HFF-Myc (cell line): ENCODE results near the gene SLC45A3.

ENCODE experiments used
- DNase-seq: peaks from one replicate; pipeline ENCODE4 v3.0.0-alpha.2; 2011; ENCODE audit warnings: low read depth; ENCODE audit errors: extremely low read depth
- H3K4me3 ChIP-seq: replicated peaks from 2 replicates; pipeline ENCODE4 v1.5.1; 2011; ENCODE audit warnings: low read depth, mild to moderate bottlenecking, control low read depth, low read length
- TF ChIP-seq, protein P1 (sequence below): IDR thresholded peaks from 2 replicates; pipeline ENCODE4 v1.5.1; 2012; ENCODE audit warnings: mild to moderate bottlenecking, low read depth, low read length, control low read depth; ENCODE audit errors: missing control alignments

The SLC45A3 gene

DNA sequence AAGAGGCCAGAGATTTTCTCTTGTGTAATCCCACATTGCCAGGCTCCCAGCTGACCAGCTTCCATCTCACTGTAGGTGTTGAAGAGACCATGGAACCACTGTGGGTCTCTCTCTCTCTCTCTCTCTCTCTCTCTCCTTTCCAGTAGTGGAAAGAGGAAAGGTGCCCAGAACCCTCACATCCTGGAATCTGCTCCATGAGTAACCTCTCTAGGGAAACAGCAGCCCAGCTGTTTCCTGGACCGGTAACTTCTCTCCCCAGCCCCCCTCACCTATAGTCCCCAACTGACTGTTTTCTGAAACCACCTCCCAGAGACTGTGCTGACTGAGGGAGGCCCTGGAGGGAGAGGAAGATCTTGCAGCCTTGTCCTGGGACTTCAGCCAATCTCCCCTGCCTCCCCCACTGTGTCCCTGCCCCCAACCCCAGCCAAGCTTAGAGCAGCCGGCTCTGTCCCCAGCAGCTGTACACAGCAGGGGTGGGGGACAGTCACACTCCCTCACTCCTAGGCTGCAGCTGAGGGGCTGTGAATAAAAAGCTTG is 20.6 kb upstream of the SLC45A3 start:
- H3K4me3 ChIP-seq: no peak overlapping the region
- TF ChIP-seq, protein P1, sequence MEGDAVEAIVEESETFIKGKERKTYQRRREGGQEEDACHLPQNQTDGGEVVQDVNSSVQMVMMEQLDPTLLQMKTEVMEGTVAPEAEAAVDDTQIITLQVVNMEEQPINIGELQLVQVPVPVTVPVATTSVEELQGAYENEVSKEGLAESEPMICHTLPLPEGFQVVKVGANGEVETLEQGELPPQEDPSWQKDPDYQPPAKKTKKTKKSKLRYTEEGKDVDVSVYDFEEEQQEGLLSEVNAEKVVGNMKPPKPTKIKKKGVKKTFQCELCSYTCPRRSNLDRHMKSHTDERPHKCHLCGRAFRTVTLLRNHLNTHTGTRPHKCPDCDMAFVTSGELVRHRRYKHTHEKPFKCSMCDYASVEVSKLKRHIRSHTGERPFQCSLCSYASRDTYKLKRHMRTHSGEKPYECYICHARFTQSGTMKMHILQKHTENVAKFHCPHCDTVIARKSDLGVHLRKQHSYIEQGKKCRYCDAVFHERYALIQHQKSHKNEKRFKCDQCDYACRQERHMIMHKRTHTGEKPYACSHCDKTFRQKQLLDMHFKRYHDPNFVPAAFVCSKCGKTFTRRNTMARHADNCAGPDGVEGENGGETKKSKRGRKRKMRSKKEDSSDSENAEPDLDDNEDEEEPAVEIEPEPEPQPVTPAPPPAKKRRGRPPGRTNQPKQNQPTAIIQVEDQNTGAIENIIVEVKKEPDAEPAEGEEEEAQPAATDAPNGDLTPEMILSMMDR: no peak
- DNase-seq: no peak

DNA sequence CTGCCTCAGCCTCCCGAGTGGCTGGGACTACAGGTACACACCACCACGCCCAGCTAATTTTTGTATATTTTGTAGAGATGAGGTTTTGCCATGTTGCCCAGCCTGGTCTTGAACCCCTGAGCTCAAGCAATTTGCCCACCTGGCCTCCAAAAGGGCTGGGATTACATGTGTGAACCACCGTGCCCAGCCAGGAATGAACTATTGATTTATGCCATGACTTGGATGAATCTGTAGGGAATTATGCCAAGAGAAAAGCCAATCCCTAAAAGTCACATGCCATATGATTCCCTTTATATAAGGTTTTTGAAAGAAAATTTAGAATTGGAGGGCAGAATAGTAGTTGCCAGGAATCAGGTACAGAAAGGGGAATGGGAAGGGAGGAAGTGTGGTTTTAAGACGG is 19.1 kb upstream of the SLC45A3 start:
- DNase-seq: no peak
- no peak overlapping the region for H3K4me3 ChIP-seq
- TF ChIP-seq, protein P1: no peak

DNA sequence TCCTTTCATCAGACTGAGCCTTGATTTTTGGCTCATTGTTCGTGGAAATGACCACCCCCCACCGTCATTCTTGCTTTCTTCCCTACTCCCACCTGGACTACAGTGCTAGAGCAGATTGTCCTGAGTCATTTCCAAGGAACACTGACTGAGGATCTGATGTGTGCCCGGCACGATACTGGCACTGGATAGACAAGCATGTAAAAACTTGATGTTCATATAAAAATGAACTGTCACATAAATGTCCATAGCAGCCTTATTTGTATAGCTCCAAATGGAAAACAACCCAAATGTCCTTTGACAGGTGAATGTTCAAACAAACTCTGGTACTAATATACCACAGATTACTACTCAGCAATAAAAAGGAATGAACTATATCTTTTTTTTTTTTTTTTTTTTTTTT is 18.6 kb upstream of the SLC45A3 start:
- no peak for DNase-seq
- no peak overlapping the region for H3K4me3 ChIP-seq
- TF ChIP-seq, protein P1: no peak

DNA sequence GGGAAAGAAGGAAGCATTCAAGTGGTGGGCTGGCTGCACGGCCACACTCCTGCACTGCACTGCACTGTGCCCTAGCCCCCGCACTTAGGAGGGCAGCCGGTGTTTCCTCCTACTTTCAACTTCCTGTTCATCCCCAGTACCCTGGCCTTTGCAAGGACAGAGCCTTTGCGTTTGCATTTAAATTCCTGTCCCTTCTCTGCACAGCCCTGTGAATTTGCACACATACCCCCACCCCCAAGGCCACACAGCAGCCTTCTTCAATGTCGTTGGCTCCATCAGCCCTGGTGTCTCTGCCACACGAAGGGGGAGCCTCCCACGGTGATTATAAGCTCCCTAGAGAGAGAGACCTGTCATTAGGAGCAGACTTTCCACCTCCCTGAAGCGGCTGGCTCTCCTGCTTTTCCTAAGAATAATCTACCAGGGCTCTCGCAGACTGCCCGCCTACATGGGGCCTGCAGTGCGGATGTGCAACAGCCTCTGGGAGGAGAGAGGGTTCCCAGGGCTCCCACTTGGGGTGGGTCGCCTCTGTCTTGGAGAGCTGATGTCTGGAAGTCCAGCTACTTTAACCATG is 13.2 kb upstream of the SLC45A3 start:
- DNase-seq: no peak
- no peak overlapping the region for H3K4me3 ChIP-seq
- TF ChIP-seq, protein P1: no peak

DNA sequence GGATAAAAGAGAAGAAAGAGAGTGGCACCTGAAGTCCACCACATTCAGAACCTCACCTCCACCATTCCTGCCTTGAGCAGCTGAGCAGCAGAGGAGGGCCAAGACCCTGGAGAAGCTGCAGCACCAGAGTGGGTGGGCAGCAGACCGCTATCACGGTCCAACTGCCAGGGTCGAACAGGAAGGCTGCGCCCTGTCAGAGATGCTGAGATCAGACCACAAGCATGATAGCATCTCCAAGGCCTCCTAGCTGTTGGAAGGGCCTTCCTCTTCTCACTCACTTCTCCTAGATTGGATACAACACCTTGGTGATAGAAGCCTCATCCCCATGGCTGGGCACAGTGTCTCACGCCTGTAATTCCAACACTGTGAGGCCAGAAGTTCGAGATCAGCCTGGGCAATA is 12.1 kb upstream of the SLC45A3 start:
- TF ChIP-seq, protein P1: no peak
- H3K4me3 ChIP-seq: no peak overlapping the region
- no peak for DNase-seq

DNA sequence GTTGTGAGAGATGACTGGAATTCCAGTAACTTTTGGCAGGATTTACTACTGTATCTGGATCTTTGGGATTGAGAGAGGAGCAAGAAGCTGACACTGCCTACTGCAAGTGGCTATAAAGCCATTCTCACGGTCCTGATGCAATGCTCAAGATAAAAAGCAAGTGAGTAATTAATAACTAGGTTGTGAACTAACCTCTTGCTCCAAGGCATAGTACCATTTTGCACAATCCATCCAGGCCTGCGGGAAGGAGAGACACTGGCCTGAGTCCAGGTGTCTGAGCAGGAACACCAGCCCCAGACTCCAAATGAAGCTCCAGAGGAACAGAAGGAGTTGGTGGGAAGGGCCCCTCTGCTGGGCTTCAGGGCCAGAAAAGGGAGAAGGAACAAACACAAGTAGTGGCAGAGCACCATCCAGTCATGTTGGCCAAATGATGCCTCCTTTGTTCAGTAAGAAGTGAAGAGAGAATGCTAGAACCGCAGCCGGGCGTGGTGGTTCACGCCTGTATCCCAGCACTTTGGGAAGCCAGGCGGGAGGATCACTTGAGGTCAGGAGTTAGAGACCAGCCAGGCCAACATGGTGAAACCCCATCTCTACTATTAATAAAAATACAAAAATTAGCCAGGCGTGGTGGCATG is 9.9 kb upstream of the SLC45A3 start:
- TF ChIP-seq, protein P1: no peak
- no peak overlapping the region for H3K4me3 ChIP-seq
- no peak for DNase-seq
